ENCODE measurements around the gene CHRD. TPM values are rescaled to one million over a fixed set of nuclear protein-coding genes. Genes with fewer than 3 reads are reported as not detected.

CHRD gene
- total RNA-seq, 1 donor from 2014 or later: not detected

DNA sequence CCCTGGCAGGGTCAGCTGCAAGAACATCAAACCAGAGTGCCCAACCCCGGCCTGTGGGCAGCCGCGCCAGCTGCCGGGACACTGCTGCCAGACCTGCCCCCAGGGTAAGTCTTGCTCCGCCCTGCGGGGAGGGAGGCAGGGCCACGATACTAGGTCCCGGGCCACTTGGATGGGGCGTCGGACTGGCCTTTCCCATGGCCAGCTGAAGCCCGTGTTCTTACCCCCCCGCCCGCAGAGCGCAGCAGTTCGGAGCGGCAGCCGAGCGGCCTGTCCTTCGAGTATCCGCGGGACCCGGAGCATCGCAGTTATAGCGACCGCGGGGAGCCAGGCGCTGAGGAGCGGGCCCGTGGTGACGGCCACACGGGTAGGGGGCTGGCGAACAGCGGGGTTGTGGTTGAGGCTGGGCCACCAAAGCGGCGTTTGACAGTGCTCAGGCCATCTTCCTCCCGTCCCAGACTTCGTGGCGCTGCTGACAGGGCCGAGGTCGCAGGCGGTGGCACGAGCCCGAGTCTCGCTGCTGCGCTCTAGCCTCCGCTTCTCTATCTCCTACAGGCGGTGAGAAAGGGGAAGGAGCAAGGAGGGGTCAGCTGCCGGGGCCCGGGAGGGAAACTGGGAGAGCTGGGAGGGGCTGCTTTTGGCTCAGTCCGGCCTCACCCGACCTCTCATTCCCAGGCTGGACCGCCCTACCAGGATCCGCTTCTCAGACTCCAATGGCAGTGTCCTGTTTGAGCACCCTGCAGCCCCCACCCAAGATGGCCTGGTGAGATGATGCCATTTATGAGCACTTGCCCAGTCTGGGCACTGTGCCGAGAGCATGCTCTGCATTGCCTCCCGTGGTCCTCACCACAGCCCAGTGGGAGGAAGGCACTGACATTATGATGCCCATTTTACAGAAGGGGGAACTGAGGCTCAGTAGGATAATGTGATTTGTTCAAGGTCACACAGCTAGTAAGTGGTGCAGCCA, 1.7 kb downstream of the CHRD start:
- intact Hi-C loops (cut with micrococcal nuclease): no loop called here

DNA sequence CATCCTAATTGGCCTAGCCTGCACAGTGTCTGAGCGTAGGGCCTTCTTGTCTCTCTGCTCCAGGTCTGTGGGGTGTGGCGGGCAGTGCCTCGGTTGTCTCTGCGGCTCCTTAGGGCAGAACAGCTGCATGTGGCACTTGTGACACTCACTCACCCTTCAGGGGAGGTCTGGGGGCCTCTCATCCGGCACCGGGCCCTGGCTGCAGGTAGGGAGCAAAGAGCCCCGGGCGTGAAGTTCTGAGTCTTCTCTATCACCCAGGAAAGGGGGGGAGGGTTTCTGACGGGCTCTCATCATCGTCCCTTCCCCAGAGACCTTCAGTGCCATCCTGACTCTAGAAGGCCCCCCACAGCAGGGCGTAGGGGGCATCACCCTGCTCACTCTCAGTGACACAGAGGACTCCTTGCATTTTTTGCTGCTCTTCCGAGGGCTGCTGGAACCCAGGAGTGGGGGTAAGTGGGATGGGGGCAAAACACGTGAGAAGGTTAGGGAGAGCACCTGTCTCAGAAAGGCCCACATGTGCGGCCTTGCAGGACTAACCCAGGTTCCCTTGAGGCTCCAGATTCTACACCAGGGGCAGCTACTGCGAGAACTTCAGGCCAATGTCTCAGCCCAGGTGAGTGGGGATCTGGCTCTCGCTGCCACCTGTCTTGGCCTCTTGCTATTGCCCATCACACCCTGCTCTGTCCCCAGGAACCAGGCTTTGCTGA, 2.6 kb downstream of the CHRD start:
- intact Hi-C loops (cut with micrococcal nuclease): no loop called here

DNA sequence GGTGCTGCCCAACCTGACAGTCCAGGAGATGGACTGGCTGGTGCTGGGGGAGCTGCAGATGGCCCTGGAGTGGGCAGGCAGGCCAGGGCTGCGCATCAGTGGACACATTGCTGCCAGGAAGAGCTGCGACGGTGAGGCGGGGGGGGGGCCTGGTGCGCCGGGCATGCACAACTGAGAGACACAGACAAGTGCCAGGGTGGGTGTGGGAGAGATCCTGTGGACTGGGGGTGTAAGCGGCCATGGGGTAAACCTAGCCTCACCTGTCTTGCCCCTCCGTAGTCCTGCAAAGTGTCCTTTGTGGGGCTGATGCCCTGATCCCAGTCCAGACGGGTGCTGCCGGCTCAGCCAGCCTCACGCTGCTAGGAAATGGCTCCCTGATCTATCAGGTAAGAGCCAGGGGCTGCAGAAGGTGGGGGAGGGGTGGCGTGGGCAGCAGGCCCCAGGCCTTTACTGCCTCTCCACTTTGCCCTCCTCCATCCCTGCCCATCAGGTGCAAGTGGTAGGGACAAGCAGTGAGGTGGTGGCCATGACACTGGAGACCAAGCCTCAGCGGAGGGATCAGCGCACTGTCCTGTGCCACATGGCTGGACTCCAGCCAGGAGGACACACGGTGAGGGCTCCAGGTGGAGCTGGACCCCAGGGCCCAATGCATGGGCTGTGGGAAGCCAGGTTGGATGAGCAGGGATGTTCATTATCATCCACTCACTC, 3.3 kb downstream of the CHRD start:
- intact Hi-C loops (cut with micrococcal nuclease): no loop called here

DNA sequence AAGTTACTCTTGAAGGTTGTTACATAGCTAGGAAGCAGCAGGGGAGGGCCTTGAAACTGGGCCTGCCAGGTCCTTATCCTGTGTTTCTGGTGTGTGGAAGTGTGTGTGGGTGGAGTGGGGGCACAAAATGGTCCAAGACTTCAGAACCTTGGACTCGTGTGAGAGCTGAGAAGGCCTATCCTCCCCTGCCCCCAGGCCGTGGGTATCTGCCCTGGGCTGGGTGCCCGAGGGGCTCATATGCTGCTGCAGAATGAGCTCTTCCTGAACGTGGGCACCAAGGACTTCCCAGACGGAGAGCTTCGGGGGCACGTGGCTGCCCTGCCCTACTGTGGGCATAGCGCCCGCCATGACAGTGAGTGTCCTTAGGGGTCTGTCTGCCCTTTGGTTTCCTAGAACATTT, 4.5 kb downstream of the CHRD start:
- intact Hi-C loops (cut with micrococcal nuclease): no loop called here

DNA sequence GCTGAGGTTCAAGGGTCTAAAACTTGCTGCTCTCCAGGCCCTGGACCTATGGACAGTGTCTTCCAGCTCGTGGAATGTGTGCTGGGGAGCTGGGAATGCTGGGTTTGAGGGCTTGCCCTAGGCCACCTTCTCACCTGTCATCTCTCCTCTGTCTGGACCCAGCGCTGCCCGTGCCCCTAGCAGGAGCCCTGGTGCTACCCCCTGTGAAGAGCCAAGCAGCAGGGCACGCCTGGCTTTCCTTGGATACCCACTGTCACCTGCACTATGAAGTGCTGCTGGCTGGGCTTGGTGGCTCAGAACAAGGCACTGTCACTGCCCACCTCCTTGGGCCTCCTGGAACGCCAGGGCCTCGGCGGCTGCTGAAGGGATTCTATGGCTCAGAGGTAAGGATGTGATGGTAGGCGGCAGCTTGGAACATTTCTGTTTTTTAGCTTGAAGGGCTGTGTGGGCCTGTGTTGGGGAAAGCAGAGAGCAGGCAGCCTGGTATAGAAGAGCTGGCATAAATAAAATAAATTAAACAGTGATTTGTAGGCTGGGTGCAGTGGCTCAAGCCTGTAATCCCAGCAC, 5.1 kb downstream of the CHRD start:
- intact Hi-C loops (cut with micrococcal nuclease): no loop called here

DNA sequence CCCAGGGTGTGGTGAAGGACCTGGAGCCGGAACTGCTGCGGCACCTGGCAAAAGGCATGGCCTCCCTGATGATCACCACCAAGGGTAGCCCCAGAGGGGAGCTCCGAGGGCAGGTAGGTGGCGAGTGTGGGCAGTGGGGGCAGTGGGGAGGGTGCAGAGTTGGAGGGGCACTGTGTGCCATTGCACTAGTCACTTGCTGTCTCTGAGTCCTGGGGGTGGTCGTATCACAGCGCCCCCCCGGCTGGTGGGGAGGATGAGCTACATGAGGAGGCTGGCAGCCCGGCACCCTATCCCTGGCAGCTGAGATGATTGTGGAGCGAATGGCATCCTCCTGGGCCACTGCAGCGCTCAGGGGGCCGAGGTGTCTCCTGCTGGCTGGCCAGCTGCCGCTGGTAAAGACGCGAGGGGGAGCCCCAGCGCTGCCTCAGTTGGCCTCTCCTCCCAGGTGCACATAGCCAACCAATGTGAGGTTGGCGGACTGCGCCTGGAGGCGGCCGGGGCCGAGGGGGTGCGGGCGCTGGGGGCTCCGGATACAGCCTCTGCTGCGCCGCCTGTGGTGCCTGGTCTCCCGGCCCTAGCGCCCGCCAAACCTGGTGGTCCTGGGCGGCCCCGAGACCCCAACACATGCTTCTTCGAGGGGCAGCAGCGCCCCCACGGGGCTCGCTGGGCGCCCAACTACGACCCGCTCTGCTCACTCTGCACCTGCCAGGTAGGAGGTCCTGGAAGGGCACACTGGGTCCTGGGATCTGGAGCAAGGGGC, 6.4 kb downstream of the CHRD start:
- intact Hi-C loops (cut with micrococcal nuclease): no loop called here

DNA sequence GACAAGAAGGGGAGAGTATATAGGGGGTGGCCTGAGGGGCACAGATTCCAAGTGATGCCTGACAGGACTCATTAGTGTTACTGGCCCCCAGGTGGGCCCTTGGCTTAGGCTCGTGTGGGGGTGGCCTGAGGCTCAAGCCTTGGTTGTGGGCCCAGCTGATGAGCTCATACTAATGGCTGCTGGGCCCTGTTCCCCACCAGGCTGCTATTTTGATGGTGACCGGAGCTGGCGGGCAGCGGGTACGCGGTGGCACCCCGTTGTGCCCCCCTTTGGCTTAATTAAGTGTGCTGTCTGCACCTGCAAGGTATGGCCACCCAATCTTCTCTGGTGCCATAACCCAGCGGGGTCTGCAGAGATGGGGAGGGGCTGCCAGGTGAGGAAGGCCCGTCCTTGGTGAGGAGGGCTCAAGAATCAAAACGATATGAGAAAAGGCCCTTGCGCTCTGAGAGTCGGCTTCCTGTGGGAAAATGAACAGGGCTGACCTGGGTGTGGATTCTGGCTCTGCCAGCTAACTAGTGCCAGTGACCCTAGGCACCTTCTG, 7.4 kb downstream of the CHRD start:
- intact Hi-C loops (cut with micrococcal nuclease): no loop called here

DNA sequence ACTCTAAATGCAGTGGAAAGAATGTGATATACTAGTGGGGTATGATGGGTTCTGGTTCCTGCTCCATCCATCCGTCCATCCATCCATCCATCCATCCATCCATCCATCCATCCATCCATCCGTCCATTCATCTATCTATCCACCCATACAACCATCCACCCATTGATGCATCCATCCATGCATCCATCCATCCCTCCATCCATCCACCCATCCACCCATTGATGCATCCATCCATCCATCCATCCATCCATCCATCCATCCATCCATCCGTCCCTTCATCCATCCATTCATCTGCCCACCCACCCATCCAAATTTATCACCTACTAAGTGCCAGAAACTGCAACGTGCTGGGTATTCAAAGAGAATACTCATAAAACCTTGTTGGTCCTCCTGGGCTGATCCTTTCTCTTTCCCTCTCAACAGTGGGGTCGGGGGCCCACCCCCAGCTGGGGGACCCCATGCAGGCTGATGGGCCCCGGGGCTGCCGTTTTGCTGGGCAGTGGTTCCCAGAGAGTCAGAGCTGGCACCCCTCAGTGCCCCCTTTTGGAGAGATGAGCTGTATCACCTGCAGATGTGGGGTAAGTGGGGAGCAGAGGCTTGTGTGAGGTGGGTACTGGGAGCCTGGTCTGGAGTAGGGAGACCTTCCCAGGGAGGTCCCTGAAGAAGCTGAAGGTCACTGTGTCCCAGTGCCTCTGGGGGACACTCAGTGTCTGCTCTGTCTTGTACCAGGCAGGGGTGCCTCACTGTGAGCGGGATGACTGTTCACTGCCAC, 8.5 kb downstream of the CHRD start:
- intact Hi-C loops (cut with micrococcal nuclease): no loop called here

DNA sequence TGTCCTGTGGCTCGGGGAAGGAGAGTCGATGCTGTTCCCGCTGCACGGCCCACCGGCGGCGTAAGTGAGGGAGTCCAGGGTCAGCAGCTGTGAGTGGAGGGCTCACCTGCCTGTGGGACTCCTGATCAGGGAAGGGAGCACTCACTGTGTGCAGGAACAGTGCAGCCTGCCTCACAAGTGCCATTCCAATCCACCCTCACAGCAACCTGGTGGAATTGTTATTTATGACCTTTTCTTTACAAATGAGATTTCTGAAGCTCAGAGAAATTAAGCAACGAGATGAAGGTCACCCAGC, 9.0 kb downstream of the CHRD start:
- intact Hi-C loops (cut with micrococcal nuclease): no loop called here

DNA sequence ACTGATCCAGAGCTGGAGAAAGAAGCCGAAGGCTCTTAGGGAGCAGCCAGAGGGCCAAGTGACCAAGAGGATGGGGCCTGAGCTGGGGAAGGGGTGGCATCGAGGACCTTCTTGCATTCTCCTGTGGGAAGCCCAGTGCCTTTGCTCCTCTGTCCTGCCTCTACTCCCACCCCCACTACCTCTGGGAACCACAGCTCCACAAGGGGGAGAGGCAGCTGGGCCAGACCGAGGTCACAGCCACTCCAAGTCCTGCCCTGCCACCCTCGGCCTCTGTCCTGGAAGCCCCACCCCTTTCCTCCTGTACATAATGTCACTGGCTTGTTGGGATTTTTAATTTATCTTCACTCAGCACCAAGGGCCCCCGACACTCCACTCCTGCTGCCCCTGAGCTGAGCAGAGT, 9.5 kb downstream of the CHRD start:
- intact Hi-C loops (cut with micrococcal nuclease): no loop called here

DNA sequence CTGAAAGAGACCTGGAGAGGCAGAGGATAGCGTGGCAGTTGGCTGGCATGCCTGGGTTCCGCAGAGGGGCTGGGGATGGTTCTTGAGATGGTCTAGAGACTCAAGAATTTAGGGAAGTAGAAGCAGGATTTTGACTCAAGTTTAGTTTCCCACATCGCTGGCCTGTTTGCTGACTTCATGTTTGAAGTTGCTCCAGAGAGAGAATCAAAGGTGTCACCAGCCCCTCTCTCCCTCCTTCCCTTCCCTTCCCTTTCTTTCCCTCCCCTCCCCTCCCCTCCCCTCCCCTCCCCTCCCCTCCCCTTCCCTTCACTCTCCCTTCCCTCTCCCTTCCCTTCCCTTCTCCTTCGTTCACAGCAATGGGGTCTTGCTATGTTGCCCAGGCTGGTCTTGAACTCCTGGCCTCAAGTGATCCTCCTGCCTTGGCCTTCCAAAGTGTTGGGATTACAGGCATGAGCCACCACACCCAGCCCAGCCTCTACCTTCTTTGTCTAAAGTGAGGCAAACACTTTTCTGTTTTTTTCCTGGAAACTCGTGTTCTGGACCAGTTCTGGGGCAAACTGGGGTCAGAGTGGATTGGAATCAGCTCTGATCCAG, 10.2 kb downstream of the CHRD start:
- intact Hi-C loops (cut with micrococcal nuclease): no loop called here

DNA sequence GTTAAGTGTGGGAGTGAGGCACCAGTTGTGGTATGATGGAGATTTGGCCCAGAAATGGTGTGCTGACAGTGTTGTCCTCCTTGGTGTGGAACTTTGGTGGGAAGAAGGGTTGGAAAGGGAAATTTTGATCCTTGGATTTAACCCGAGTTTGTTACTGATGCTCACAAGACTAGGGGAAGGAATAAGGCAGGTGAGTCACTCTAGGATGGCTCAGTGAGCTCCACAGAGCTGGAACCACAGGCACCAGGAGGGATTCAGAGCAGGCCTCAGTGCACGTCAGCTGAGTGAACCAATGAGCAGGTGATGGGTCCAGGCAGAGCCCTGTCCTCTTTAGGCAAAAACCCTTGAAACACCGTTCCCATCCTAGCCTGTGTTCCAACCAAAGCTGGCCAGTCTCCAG, 11.4 kb downstream of the CHRD start:
- intact Hi-C loops (cut with micrococcal nuclease): no loop called here

DNA sequence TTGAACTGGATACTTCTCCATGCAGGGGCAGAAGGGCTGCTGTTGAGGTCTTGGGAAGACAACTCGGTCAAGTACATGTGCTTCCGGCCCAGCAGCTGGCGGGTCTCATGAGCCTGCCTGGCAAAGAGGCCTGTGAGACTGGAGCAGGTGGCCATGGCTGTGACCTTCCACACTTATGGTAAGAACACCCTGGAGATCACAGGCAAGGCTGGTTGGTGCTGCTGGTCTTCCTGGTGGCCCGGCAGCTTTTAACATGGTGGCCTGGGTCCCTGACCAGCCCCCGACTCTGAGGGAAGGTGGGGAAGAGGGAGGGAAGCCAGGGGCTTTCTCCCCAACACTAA, 15.4 kb downstream of the CHRD start:
- intact Hi-C loops (cut with micrococcal nuclease): no loop called here

DNA sequence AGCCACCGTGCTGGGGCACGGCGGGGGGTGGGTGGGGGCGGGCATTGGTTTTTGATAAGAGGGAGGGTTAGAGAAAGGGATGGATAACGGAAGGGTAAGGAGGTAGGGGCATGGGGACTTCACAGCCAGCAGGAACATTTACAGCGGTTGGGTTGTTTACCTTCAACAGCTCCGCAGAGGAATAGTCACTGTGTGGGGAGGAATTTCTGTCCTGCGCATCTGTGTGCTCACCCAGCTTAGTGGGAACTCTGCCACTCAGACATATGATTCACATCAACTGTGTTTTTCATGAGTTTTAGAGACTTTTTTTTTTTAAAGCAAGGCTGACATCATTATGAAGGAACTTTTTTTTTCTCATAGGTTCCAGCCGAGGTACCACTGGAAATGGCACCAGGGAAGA, 19.6 kb downstream of the CHRD start:
- intact Hi-C loops (cut with micrococcal nuclease): no loop called here

DNA sequence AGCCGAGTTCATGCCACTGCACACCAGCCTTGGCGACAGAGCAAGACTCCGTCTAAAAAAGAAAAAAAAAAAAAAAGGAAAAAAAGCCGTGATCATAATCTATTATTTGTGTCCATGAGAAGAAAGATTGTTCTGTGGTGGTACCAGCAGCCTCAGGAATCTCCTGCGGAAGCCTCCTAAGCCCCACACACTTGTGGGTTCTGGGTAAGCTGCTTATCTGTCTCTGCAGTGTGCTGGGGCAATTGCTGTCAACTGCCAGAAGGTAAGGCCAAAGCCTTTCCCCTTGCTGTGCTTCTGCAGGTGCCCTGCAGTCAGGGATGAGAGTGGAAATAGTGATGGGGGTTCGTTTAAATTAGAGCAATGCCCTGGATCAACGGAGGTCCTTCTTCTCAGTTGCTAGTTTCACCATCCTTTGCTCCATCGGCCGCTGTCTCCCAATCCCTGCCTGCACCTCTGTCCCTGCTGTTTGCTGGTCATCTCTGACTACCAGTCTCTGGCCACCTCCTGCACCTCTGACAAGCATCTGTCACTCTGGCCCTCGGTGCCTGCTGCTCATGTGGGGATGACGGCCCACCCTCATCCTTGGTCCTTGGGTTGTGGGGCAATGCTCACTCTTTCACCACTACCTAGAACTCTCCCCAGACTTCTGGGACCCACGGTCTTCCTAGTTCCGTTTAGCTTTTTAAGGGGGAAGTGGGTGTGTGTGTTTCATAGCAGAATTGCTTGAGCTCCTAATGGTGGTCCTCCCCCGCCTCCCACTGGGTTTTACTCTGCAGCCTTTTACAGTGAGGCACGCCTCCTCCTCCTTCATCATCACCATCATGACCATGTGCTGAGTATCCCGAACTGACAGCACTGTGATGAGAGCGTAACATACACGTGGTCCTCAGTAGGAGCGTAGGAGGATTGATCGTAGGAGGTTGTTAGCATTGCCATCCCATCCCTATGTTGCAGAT, 25.5 kb downstream of the CHRD start:
- intact Hi-C loops (cut with micrococcal nuclease): no loop called here

DNA sequence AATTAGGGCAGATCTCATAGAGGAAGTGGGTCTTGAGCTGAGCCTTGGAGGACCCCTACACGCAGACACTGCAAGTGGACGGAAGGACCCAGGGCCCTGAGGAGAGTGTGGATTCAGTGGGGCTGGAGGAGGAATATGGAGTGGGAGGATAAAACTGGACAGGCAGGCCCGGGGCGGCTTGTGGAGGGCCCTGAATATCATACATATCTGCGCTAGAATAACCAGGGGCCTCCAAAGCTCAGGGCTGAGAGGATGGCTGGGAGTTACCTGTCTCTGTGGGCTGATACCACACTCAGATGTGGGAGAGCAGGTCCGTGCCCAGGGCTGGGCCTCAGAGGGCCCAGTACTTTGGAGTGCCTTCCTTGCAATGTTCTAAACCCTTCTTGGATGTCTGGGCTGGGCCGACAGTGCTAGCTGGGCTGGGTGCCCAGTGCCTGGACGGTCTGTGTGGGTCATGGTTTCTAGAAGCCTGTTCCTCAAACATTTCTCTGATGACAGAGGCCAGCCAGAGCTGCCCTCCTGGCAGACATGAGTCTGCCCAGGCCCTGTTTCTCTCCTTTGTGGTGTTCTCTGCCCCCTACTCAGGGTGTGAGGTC, 29.6 kb downstream of the CHRD start:
- intact Hi-C loops (cut with micrococcal nuclease): no loop called here

DNA sequence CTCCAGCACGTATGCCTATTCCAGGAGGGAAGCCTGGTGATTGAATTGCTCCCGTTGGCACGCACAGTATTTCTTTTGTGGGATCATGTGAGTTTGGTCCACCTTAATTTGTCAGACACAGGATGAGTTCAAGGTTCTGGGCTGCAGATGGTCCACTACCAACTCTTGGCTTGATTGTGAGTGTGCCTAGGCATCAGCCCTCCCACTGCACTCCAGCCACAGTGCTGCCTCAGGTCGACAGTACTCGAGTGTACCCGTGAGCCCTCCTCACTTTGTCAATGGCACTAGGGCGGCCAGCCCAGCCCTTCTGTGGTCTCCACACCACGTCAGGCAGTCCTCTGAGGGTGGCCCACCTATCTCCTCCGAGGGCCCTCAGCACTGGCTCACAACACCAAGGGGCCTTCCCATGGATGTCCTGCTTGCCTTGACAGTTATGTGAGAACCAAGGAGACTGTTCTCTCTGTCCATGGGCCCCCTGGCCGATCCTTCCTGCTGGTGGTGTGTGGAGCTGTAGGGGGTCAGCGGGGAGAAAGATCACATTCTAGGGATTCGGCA, 30.2 kb downstream of the CHRD start:
- intact Hi-C loops (cut with micrococcal nuclease): no loop called here
